HEK293 (cell line): Measurements from ENCODE around the gene SYAP1.

Experiments used
- KLF8 ChIP-seq: fragments of 450-650 bp; formaldehyde crosslinking; IDR thresholded peaks from 2 replicates; pipeline ENCODE4 v1.5.1; 2016; ENCODE audit warnings: missing biosample characterization, missing genetic modification characterization
- MYNN ChIP-seq: fragments of 450-650 bp; formaldehyde crosslinking; IDR thresholded peaks from 2 replicates; pipeline ENCODE4 v1.5.1; 2016; ENCODE audit warnings: missing biosample characterization, missing genetic modification characterization, borderline replicate concordance
- ZFP41 ChIP-seq: fragments of 450-650 bp; formaldehyde crosslinking; IDR thresholded peaks from 2 replicates; pipeline ENCODE4 v1.5.1; 2016; ENCODE audit warnings: missing biosample characterization, missing genetic modification characterization, borderline replicate concordance
- ZNF214 ChIP-seq: fragments of 450-650 bp; formaldehyde crosslinking; IDR thresholded peaks from 2 replicates; pipeline ENCODE4 v1.5.1; 2017; ENCODE audit warnings: missing biosample characterization, mild to moderate bottlenecking, missing genetic modification characterization, borderline replicate concordance
- ZNF221 ChIP-seq: fragments of 450-650 bp; formaldehyde crosslinking; IDR thresholded peaks from 2 replicates; pipeline ENCODE4 v1.5.1; 2017; ENCODE audit warnings: missing biosample characterization, missing genetic modification characterization, borderline replicate concordance
- ZNF324 ChIP-seq: fragments of 450-650 bp; formaldehyde crosslinking; IDR thresholded peaks from 2 replicates; pipeline ENCODE4 v1.5.1; 2016; ENCODE audit warnings: missing biosample characterization, missing genetic modification characterization
- ZNF335 ChIP-seq: fragments of 450-650 bp; formaldehyde crosslinking; conservative IDR thresholded peaks from 2 replicates; pipeline ENCODE4 v1.5.1; 2016; ENCODE audit warnings: missing biosample characterization, missing genetic modification characterization
- ZNF366 ChIP-seq: fragments of 450-650 bp; formaldehyde crosslinking; conservative IDR thresholded peaks from 2 replicates; pipeline ENCODE4 v1.5.1; 2016; ENCODE audit warnings: missing biosample characterization, missing genetic modification characterization
- ZNF394 ChIP-seq: fragments of 450-650 bp; formaldehyde crosslinking; IDR thresholded peaks from 2 replicates; pipeline ENCODE4 v1.5.1; 2016; ENCODE audit warnings: missing biosample characterization, missing genetic modification characterization, mild to moderate bottlenecking, moderate library complexity, borderline replicate concordance
- ZNF555 ChIP-seq: fragments of 450-650 bp; formaldehyde crosslinking; conservative IDR thresholded peaks from 2 replicates; pipeline ENCODE4 v1.5.1; 2017; ENCODE audit warnings: missing biosample characterization, mild to moderate bottlenecking, missing genetic modification characterization, inconsistent platforms
- ZNF843 ChIP-seq: fragments of 450-650 bp; formaldehyde crosslinking; IDR thresholded peaks from 2 replicates; pipeline ENCODE4 v1.5.1; 2016; ENCODE audit warnings: missing biosample characterization, missing genetic modification characterization
- TF ChIP-seq, protein P1 (sequence below): fragments of 450-650 bp; IDR thresholded peaks from 2 replicates; pipeline ENCODE4 v1.5.1; 2018; ENCODE audit warnings: missing biosample characterization, mild to moderate bottlenecking, missing genetic modification characterization
- TF ChIP-seq, protein P2 (sequence below): fragments of 450-650 bp; formaldehyde crosslinking; IDR thresholded peaks from 2 replicates; pipeline ENCODE4; 2016; ENCODE audit warnings: missing biosample characterization, missing genetic modification characterization
- TF ChIP-seq, protein P3 (sequence below): fragments of 450-650 bp; formaldehyde crosslinking; IDR thresholded peaks from 2 replicates; pipeline ENCODE4 v1.5.1; 2016; ENCODE audit warnings: missing biosample characterization, missing genetic modification characterization
- TF ChIP-seq, protein P4 (sequence below): fragments of 450-650 bp; formaldehyde crosslinking; IDR thresholded peaks from 2 replicates; pipeline ENCODE4 v1.5.1; 2016; ENCODE audit warnings: missing biosample characterization, missing genetic modification characterization
- TF ChIP-seq, protein P5 (sequence below): fragments of 450-650 bp; formaldehyde crosslinking; IDR thresholded peaks from 2 replicates; pipeline ENCODE4 v1.5.1; 2016; ENCODE audit warnings: missing biosample characterization, missing genetic modification characterization, borderline replicate concordance
- TF ChIP-seq, protein P6 (sequence below): sonication (generic); formaldehyde crosslinking; IDR thresholded peaks from 2 replicates; pipeline ENCODE4 v1.8.1; 2022; ENCODE audit warnings: mild to moderate bottlenecking, moderate library complexity, missing genetic modification reagents
- TF ChIP-seq, protein P7 (sequence below): fragments of 450-650 bp; formaldehyde crosslinking; IDR thresholded peaks from 2 replicates; pipeline ENCODE4 v1.5.1; 2016; ENCODE audit warnings: missing biosample characterization, missing genetic modification characterization

Gene SYAP1

DNA sequence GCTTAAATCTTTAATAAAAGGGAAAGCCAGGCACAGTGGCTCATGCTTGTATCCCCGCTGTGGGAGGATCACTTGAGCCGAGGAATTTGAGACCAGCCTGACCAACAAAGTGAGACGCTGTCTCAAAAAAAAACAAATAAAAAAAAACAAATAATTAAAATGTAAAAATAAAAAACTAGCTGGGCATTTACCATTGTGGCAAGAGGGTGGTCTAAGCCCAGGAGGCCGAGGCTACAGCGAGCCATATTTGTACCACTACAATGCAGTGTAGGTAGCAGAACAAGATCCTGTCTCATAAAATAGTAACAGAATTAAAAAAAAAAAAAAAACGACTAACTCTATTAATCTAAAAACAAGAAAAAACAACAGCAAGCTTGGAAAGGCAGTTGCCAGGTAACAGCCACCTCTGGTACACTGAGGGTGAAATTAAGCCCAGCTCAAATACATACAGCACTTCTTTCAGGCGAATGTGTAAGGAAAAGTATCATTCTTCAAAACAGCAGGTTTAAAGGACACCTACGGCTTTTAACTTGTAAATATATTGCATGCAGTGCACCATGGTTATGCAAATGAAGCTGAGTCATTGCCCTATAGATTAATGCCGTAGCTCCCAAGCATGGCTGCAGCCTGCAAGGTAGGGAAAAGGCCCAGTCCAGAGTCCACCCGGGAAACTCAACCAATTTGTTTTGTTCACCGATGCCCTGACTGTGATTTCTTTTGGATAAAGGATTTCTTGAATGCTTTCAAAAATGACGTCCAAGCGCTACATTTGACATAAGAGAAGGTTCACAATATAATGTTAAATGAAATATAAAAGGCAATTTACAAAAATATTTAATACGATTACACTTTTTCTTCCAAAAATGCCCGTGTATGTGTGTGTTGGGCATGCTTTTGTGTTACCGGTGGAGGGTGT lies 52.3 kb downstream of the SYAP1 start (continued):
- TF ChIP-seq, protein P1, sequence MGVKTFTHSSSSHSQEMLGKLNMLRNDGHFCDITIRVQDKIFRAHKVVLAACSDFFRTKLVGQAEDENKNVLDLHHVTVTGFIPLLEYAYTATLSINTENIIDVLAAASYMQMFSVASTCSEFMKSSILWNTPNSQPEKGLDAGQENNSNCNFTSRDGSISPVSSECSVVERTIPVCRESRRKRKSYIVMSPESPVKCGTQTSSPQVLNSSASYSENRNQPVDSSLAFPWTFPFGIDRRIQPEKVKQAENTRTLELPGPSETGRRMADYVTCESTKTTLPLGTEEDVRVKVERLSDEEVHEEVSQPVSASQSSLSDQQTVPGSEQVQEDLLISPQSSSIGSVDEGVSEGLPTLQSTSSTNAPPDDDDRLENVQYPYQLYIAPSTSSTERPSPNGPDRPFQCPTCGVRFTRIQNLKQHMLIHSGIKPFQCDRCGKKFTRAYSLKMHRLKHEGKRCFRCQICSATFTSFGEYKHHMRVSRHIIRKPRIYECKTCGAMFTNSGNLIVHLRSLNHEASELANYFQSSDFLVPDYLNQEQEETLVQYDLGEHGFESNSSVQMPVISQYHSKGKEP (tag by site-specific recombination): peak; percentile 78
- no peak for TF ChIP-seq ZNF214
- TF ChIP-seq ZNF366 (tag by site-specific recombination): peak; percentile 77
- TF ChIP-seq ZNF221 (tag by site-specific recombination): no peak
- TF ChIP-seq, protein P2, sequence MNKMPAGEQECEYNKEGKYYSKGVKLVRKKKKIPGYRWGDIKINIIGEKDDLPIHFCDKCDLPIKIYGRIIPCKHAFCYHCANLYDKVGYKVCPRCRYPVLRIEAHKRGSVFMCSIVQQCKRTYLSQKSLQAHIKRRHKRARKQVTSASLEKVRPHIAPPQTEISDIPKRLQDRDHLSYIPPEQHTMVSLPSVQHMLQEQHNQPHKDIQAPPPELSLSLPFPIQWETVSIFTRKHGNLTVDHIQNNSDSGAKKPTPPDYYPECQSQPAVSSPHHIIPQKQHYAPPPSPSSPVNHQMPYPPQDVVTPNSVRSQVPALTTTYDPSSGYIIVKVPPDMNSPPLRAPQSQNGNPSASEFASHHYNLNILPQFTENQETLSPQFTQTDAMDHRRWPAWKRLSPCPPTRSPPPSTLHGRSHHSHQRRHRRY (tag by site-specific recombination): no peak
- 0 out of 2 replicates have a peak, but pooled peaks have one; percentile 53 for TF ChIP-seq KLF8 (tag by site-specific recombination)
- TF ChIP-seq ZNF555: no peak
- TF ChIP-seq, protein P3, sequence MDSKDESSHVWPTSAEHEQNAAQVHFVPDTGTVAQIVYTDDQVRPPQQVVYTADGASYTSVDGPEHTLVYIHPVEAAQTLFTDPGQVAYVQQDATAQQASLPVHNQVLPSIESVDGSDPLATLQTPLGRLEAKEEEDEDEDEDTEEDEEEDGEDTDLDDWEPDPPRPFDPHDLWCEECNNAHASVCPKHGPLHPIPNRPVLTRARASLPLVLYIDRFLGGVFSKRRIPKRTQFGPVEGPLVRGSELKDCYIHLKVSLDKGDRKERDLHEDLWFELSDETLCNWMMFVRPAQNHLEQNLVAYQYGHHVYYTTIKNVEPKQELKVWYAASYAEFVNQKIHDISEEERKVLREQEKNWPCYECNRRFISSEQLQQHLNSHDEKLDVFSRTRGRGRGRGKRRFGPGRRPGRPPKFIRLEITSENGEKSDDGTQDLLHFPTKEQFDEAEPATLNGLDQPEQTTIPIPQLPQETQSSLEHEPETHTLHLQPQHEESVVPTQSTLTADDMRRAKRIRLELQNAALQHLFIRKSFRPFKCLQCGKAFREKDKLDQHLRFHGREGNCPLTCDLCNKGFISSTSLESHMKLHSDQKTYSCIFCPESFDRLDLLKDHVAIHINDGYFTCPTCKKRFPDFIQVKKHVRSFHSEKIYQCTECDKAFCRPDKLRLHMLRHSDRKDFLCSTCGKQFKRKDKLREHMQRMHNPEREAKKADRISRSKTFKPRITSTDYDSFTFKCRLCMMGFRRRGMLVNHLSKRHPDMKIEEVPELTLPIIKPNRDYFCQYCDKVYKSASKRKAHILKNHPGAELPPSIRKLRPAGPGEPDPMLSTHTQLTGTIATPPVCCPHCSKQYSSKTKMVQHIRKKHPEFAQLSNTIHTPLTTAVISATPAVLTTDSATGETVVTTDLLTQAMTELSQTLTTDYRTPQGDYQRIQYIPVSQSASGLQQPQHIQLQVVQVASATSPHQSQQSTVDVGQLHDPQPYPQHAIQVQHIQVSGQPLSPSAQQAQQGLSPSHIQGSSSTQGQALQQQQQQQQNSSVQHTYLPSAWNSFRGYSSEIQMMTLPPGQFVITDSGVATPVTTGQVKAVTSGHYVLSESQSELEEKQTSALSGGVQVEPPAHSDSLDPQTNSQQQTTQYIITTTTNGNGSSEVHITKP: peak; percentile 90
- TF ChIP-seq ZFP41: no peak
- peak; percentile 85 for TF ChIP-seq ZNF335 (tag by site-specific recombination)
- no peak; the same call in 1 of the 2 replicates for TF ChIP-seq ZNF843
- TF ChIP-seq, protein P4, sequence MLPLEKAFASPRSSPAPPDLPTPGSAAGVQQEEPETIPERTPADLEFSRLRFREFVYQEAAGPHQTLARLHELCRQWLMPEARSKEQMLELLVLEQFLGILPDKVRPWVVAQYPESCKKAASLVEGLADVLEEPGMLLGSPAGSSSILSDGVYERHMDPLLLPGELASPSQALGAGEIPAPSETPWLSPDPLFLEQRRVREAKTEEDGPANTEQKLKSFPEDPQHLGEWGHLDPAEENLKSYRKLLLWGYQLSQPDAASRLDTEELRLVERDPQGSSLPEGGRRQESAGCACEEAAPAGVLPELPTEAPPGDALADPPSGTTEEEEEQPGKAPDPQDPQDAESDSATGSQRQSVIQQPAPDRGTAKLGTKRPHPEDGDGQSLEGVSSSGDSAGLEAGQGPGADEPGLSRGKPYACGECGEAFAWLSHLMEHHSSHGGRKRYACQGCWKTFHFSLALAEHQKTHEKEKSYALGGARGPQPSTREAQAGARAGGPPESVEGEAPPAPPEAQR (tag by site-specific recombination): no peak
- peak; percentile 91 for TF ChIP-seq MYNN (tag by site-specific recombination)
- TF ChIP-seq ZNF324 (tag by site-specific recombination): peak; percentile 75; the same call in 1 of the 2 replicates
- TF ChIP-seq, protein P5, sequence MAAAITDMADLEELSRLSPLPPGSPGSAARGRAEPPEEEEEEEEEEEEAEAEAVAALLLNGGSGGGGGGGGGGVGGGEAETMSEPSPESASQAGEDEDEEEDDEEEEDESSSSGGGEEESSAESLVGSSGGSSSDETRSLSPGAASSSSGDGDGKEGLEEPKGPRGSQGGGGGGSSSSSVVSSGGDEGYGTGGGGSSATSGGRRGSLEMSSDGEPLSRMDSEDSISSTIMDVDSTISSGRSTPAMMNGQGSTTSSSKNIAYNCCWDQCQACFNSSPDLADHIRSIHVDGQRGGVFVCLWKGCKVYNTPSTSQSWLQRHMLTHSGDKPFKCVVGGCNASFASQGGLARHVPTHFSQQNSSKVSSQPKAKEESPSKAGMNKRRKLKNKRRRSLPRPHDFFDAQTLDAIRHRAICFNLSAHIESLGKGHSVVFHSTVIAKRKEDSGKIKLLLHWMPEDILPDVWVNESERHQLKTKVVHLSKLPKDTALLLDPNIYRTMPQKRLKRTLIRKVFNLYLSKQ (tag by site-specific recombination): 0 out of 2 replicates have a peak, but pooled peaks have one; percentile 27
- TF ChIP-seq ZNF394 (tag by site-specific recombination): 0 out of 2 replicates have a peak, but pooled peaks have one; percentile 39
- TF ChIP-seq, protein P6, sequence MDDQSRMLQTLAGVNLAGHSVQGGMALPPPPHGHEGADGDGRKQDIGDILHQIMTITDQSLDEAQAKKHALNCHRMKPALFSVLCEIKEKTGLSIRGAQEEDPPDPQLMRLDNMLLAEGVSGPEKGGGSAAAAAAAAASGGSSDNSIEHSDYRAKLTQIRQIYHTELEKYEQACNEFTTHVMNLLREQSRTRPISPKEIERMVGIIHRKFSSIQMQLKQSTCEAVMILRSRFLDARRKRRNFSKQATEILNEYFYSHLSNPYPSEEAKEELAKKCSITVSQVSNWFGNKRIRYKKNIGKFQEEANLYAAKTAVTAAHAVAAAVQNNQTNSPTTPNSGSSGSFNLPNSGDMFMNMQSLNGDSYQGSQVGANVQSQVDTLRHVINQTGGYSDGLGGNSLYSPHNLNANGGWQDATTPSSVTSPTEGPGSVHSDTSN (CRISPR knock-in tag): no peak
- TF ChIP-seq, protein P7, sequence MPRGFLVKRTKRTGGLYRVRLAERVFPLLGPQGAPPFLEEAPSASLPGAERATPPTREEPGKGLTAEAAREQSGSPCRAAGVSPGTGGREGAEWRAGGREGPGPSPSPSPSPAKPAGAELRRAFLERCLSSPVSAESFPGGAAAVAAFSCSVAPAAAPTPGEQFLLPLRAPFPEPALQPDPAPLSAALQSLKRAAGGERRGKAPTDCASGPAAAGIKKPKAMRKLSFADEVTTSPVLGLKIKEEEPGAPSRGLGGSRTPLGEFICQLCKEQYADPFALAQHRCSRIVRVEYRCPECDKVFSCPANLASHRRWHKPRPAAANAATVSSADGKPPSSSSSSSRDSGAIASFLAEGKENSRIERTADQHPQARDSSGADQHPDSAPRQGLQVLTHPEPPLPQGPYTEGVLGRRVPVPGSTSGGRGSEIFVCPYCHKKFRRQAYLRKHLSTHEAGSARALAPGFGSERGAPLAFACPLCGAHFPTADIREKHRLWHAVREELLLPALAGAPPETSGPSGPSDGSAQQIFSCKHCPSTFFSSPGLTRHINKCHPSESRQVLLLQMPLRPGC (tag by site-specific recombination): 0 out of 2 replicates have a peak, but pooled peaks have one; percentile 24
